ENCODE data around the gene LRRC8E. TPM values are rescaled to one million over a fixed set of nuclear protein-coding genes. Genes with fewer than 3 reads are reported as not detected.
A peak's percentile ranks its signal among the peaks of the same experiment; 100 is the strongest.

LRRC8E gene
- polyA plus RNA-seq, 1 donor (not counting 4 experiments of a cell fraction or from before 2014, with no cell fraction given), result 13.5 TPM

DNA sequence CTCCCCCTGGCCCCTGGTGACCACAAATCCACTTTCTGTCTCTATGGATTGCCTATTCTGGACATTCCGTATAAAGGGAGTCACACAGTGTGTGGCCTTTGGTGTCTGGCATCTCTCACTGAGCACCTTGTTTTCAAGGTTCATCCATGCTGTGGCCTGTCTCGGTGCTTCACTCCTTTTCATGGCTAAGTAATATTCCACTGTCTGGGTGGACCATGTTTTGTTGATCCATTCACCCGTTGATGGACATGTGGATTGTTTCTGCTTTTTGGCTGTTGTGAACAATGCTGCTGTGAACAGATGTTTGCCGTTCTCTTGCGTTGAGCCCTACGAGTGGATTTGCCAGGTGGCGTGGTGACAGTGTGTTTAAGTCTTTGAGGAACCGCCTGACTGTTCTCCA lies 47.7 kb upstream of the LRRC8E start:
- no peaks in the 10 kb centered on the region for H3K36me3 ChIP-seq (ENCODE audit: control insufficient read depth in 2 of 2, extremely low read depth in 1 of 2, insufficient read depth in 2 of 2, low read length in 2 of 2)
- no peaks in the 10 kb centered on the region for H3K9me3 ChIP-seq (ENCODE audit: control insufficient read depth, low read depth, low read length)
- H3K4me1 ChIP-seq (ENCODE audit: control insufficient read depth, extremely low read depth, insufficient read depth, low read length), result peaks cover 13% of the 10 kb centered on the region
- no peak overlapping the region for H2AFZ ChIP-seq (ENCODE audit: control insufficient read depth, low read length)
- no peak overlapping the region for H3K4me2 ChIP-seq (ENCODE audit: control insufficient read depth, extremely low read depth, insufficient read depth, low read depth, low read length)
- no peak overlapping the region for H3K27ac ChIP-seq (ENCODE audit: control insufficient read depth, insufficient read depth, low read length)
- no peaks in the 10 kb centered on the region for H3K27me3 ChIP-seq (ENCODE audit: control insufficient read depth, extremely low read depth, insufficient read depth, low read length)
- no peak overlapping the region for H3K9ac ChIP-seq (ENCODE audit: control insufficient read depth, extremely low read depth, insufficient read depth, low read length)
- no peak for TF ChIP-seq EZH2 (IDR thresholded peaks at IDR 0.05; ENCODE audit: low read length)
- TF ChIP-seq, protein P1, sequence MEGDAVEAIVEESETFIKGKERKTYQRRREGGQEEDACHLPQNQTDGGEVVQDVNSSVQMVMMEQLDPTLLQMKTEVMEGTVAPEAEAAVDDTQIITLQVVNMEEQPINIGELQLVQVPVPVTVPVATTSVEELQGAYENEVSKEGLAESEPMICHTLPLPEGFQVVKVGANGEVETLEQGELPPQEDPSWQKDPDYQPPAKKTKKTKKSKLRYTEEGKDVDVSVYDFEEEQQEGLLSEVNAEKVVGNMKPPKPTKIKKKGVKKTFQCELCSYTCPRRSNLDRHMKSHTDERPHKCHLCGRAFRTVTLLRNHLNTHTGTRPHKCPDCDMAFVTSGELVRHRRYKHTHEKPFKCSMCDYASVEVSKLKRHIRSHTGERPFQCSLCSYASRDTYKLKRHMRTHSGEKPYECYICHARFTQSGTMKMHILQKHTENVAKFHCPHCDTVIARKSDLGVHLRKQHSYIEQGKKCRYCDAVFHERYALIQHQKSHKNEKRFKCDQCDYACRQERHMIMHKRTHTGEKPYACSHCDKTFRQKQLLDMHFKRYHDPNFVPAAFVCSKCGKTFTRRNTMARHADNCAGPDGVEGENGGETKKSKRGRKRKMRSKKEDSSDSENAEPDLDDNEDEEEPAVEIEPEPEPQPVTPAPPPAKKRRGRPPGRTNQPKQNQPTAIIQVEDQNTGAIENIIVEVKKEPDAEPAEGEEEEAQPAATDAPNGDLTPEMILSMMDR (optimal IDR thresholded peaks at IDR 0.05 in 1 of 3, IDR thresholded peaks at IDR 0.05 in 1 of 3, conservative IDR thresholded peaks at IDR 0.05 in 1 of 3; ENCODE audit: extremely low read depth in 1 of 3, insufficient read depth in 2 of 3, low read length in 3 of 3), result no peak
- dilution Hi-C loops (cut with MboI; ENCODE audit: extremely low pct_ligation_motif_present, low sequenced_read_pairs), result no loop called here
- no peak for FAIRE-seq
- DNase-seq (ENCODE audit: low read depth, low spot score), result no peak
- H3K4me3 ChIP-seq (ENCODE audit: control insufficient read depth in 2 of 3, extremely low read depth in 1 of 3, insufficient read depth in 2 of 3, low read depth in 1 of 3, low read length in 3 of 3), result no peak overlapping the region
- H3K9me1 ChIP-seq (ENCODE audit: control insufficient read depth, extremely low read depth, insufficient read depth, low read length), result no peaks in the 10 kb centered on the region
- H3K79me2 ChIP-seq (ENCODE audit: control insufficient read depth, insufficient read depth, low read length), result peaks cover 7% of the 10 kb centered on the region
- no peaks in the 10 kb centered on the region for H4K20me1 ChIP-seq (ENCODE audit: control insufficient read depth, extremely low read depth, insufficient read depth, low read length)

DNA sequence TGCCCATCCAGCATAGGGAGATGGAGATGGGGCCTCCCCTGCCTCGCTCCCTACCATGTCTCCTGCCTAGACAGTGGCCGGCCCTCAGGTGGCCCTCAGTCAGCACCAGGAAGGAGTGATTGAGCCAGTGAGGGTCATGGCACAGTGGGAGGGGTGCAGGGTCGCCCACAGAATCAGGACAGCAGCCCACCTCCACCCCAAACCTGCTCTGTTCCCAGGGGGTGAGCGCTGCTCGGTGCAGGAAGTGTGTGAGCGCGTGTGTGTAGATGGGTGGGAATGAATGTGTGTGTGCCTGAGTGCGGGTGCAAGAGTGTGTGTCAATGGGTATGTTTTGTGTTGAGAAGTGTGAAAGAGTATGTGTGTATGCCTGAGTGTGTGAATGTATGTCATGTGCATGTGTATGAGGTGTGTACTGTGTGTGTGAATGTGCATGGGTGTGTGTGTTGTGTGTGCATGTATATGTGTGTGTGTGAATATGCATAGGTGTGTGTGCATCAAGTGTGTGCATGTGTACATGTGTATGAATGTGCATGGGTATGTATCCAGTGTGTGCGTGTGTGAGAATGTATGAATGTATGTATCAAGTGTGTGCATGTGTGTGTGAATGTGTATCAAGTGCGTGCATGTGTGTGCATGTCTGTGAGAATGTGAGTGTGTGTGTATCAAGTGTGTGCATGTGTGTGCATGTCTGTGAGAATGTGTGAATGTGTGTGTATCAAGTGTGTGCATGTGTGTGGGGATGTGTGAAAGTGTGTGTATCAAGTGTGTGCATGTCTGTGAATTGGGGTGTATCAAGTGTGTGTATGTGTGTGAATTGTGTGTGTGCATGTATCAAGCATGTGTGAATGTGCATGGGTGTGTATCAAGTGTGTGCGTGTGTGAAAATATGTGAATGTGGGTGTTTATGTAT lies 46.3 kb upstream of the LRRC8E start:
- no peaks in the 10 kb centered on the region for H3K9me3 ChIP-seq (ENCODE audit: control insufficient read depth, low read depth, low read length)
- H3K27ac ChIP-seq (ENCODE audit: control insufficient read depth, insufficient read depth, low read length), result no peak overlapping the region
- H3K27me3 ChIP-seq (ENCODE audit: control insufficient read depth, extremely low read depth, insufficient read depth, low read length), result no peaks in the 10 kb centered on the region
- dilution Hi-C loops (cut with MboI; ENCODE audit: extremely low pct_ligation_motif_present, low sequenced_read_pairs), result no loop called here
- no peak for TF ChIP-seq EZH2 (IDR thresholded peaks at IDR 0.05; ENCODE audit: low read length)
- TF ChIP-seq, protein P1 (optimal IDR thresholded peaks at IDR 0.05 in 1 of 3, IDR thresholded peaks at IDR 0.05 in 1 of 3, conservative IDR thresholded peaks at IDR 0.05 in 1 of 3; ENCODE audit: extremely low read depth in 1 of 3, insufficient read depth in 2 of 3, low read length in 3 of 3), result no peak
- DNase-seq (ENCODE audit: low read depth, low spot score) (no peak), FAIRE-seq (peak; percentile 26)
- no peak overlapping the region for H3K4me3 ChIP-seq (ENCODE audit: control insufficient read depth in 2 of 3, extremely low read depth in 1 of 3, insufficient read depth in 2 of 3, low read depth in 1 of 3, low read length in 3 of 3)
- H3K9me1 ChIP-seq (ENCODE audit: control insufficient read depth, extremely low read depth, insufficient read depth, low read length), result no peaks in the 10 kb centered on the region
- no peak overlapping the region for H2AFZ ChIP-seq (ENCODE audit: control insufficient read depth, low read length)
- H3K9ac ChIP-seq (ENCODE audit: control insufficient read depth, extremely low read depth, insufficient read depth, low read length), result no peak overlapping the region
- H3K79me2 ChIP-seq (ENCODE audit: control insufficient read depth, insufficient read depth, low read length), result peaks cover 6% of the 10 kb centered on the region
- H3K4me2 ChIP-seq (ENCODE audit: control insufficient read depth, extremely low read depth, insufficient read depth, low read depth, low read length), result no peak overlapping the region
- no peaks in the 10 kb centered on the region for H3K36me3 ChIP-seq (ENCODE audit: control insufficient read depth in 2 of 2, extremely low read depth in 1 of 2, insufficient read depth in 2 of 2, low read length in 2 of 2)
- no peaks in the 10 kb centered on the region for H4K20me1 ChIP-seq (ENCODE audit: control insufficient read depth, extremely low read depth, insufficient read depth, low read length)
- H3K4me1 ChIP-seq (ENCODE audit: control insufficient read depth, extremely low read depth, insufficient read depth, low read length), result peaks cover 13% of the 10 kb centered on the region

Data from keratinocyte (primary cell).